GM12891 (cell line): Measurements from ENCODE around the gene ME3.
A peak's percentile ranks its signal among the peaks of the same experiment; 100 is the strongest.
"Not testable (repeated sequence)": the region's sequence is repeated elsewhere in the genome, so short reads cannot be mapped to it uniquely, and the experiment has no call there.

Source experiments
- DNase-seq: peaks from one replicate; pipeline ENCODE4 v3.0.0; 2011; ENCODE audit warnings: low spot score; ENCODE audit not compliant: insufficient read length
- FAIRE-seq: peaks from 2 replicates; lab custom pipeline; 2011; peaks lifted over from hg19 to GRCh38; lab: Jason Lieb, UNC
- PAX5 ChIP-seq: IDR thresholded peaks from 2 replicates; pipeline ENCODE4 v1.6.1; 2011; ENCODE audit warnings: low read length, moderate library complexity, mild to moderate bottlenecking; ENCODE audit not compliant: insufficient read depth, severe bottlenecking
- POLR2A ChIP-seq: IDR thresholded peaks from 2 replicates; pipeline ENCODE4 v1.6.1; 2011; ENCODE audit warnings: low read depth, low read length, control low read depth
- POLR2AphosphoS5 ChIP-seq: IDR thresholded peaks from 2 replicates; pipeline ENCODE4 v1.6.1; 2011; ENCODE audit warnings: low read depth, low read length, control low read depth
- POU2F2 ChIP-seq: IDR thresholded peaks from 2 replicates; pipeline ENCODE4 v1.6.1; 2011; ENCODE audit warnings: low read depth, mild to moderate bottlenecking, control low read depth, low read length, moderate library complexity
- SPI1 ChIP-seq: IDR thresholded peaks from 2 replicates; pipeline ENCODE4 v1.6.1; 2011; ENCODE audit warnings: low read depth, low read length, control low read depth
- TAF1 ChIP-seq: IDR thresholded peaks from 2 replicates; pipeline ENCODE4 v1.6.1; 2011; ENCODE audit warnings: low read depth, low read length, control low read depth

The ME3 gene

DNA sequence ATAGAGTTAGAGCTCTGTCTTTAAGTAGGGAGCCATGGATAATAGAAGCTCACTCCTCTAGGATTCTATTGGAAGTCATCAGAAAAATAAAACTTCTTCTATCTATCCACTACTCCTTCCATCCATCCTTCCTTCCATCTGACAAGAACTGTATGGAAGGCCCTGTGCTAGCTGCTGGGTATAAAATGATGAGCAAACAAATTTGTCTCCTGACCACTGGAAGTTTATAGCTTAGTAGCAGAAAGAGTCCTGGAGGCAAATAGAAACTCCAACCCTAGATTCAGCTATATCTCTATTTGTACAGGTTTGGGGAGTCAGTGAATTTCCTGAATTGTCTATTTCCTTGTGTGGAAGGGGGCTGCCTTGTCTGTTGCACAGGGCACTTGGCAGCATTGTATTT is 136.6 kb downstream of the ME3 start:
- FAIRE-seq: no peak
- TF ChIP-seq PAX5 (no peak), POU2F2 (no peak), SPI1 (no peak), TAF1 (no peak), POLR2AphosphoS5 (no peak), POLR2A (no peak)

DNA sequence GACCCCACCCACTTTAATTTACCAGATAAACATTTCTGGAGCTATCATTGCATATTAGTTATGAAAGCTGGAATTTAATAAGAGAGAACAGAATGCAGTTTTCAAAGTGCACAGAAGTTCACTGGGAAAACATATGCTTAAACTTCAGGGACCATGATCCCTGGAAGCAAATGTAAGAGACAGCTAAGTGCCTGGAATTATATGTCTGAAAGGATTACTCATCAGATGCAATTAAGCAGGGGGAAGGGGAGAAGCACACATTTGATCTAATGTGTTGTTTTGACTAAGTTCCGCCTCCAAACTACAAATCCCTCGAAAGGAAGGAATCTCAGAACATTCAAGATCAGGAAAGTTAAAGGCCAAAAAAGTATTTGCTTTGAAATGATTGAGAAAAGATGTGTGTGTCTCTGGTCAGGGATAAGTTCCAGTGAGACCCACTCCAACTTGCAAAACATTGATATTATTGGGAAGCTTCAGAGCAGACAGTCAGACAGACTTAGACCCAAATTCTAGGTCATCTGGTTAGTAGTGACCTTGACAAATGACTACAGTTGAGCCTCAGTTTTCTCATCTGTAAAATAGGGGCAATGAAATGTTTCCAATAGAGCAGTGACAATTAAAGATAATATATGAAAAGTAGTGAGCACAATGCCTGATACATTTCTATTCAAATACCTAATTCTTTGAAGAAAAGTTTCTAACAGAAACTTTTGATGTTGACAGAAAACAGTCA is 147.6 kb downstream of the ME3 start:
- FAIRE-seq (no peak), DNase-seq (no peak)
- TF ChIP-seq POLR2AphosphoS5: no peak
- TF ChIP-seq POLR2A: no peak
- no peak for TF ChIP-seq PAX5
- TF ChIP-seq POU2F2: no peak
- no peak for TF ChIP-seq SPI1
- TF ChIP-seq TAF1: no peak

More for the DNA sequence above, 136.6 kb downstream of the ME3 start:
- DNase-seq: no peak

DNA sequence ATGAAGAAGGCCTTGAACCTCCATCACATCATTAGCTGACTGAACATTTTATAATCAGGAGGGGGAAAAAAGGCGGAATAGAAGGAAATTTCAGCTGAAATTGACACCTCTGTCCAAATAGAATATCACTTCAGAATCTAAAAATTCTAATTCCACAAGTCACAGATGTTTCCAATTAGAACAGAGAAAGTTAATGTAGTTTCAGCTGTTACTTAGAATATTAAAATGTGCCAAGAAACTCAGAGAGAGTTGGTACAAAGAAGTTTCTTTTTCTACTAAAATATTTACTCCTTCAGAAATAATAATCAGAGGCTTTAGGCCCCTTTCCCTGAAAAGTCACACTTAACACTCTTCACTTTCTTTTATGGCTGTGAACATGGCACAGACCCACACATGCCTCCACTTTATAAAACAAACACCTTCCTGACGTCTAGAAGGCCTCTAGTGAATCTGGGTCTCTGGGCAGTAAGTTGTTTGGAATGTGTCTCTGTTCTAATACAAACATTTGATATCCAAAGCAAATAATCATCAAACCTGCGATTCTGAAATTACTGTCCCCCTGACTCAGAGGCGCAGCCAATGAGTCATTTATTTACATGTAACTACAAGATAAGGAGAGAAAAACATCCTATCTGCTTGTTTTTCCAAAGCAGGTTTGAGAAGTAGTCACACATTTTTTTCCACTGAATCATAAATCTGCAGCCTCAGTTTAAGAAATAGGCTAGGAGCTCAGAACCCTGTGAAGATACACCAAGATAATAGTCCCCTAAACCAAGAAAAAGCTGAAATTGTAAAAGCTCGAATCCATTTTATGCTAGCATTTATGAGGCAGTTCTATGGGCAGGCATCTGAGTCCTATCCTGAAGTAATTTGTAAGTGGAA is 148.4 kb downstream of the ME3 start:
- TF ChIP-seq POU2F2: no peak
- FAIRE-seq: no peak
- DNase-seq: no peak

- not testable (repeated sequence) for FAIRE-seq, DNase-seq
Observed at GRCh38 chr11:86522512-86522911, 149.9 kb downstream of the ME3 start.

GRCh38 chr11:86519064-86519911 is 153.1 kb downstream of the ME3 start:
- DNase-seq (no peak), FAIRE-seq (no peak)

GRCh38 chr11:86518211-86518610 is 154.2 kb downstream of the ME3 start:
- FAIRE-seq (no peak), DNase-seq (no peak)
- no peak for TF ChIP-seq POLR2A
- TF ChIP-seq POLR2AphosphoS5: no peak
- TF ChIP-seq SPI1: no peak
- no peak for TF ChIP-seq TAF1
- no peak for TF ChIP-seq PAX5
- no peak for TF ChIP-seq POU2F2

More at GRCh38 chr11:86519064-86519911, 153.1 kb downstream of the ME3 start:
- TF ChIP-seq SPI1: no peak
- no peak for TF ChIP-seq PAX5
- no peak for TF ChIP-seq TAF1
- TF ChIP-seq POLR2AphosphoS5: no peak
- no peak for TF ChIP-seq POU2F2
- no peak for TF ChIP-seq POLR2A

DNA sequence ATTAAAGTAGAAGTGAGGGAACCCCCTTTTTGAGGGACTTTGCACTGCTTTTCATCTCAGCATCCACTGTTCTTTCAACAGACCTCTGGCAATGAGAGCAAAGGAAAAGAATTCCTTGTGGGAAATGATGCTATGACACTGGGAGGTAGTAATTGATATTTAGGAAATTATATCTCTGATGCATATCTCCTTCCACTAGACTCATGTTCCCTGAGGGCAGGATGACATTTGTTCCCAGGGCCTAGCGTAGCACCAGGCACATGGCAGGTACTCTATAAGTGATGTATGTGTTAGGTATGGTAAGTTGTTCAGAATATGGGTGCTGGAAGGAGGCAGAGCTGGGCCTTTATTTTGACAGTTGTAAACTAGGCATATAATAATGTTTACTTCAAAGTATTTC is 154.9 kb downstream of the ME3 start:
- no peak for TF ChIP-seq POLR2A
- no peak for TF ChIP-seq POU2F2
- no peak for TF ChIP-seq SPI1
- TF ChIP-seq PAX5: no peak
- no peak for TF ChIP-seq POLR2AphosphoS5
- TF ChIP-seq TAF1: no peak
- no peak for FAIRE-seq
- DNase-seq: no peak

DNA sequence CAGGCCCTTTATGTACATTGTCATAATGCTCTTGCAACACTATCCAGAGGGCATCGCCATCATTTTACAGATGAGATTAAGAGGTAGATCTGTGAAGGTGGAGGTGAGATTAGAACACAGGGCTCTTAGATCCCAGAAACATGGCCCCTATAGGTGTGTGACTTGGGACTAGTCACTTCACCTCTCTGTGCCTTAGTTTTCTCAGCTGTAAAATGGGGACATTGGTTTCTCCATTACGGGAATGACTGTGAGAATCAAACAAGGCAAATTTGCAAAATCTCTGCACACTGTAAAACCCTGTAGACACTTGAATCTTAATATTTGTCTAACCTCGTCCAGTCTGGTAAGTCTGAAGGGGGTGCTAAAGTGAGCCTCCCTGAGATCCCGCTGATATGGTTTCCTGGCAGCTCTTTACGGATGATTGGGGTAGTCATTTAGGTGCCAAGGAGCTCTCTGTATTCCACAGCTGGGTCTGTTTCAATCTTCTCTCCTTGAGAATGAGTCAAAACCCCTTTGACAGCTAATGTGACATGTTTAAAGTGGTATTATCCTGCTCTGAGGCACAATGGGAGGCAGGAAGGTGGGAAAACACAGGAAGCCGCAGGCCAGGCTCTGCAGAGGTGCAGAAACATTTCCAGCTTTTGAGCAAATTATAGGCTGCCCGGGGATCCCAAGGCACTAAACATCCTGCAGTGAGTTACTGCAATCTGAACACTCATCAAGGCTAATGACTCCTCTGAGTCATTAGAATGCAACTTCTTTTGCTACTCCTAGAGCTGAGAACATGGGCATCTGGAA is 156.9 kb downstream of the ME3 start:
- DNase-seq: no peak
- TF ChIP-seq POU2F2: no peak
- no peak for TF ChIP-seq POLR2AphosphoS5
- TF ChIP-seq SPI1: no peak
- no peak for TF ChIP-seq POLR2A
- FAIRE-seq: no peak

DNA sequence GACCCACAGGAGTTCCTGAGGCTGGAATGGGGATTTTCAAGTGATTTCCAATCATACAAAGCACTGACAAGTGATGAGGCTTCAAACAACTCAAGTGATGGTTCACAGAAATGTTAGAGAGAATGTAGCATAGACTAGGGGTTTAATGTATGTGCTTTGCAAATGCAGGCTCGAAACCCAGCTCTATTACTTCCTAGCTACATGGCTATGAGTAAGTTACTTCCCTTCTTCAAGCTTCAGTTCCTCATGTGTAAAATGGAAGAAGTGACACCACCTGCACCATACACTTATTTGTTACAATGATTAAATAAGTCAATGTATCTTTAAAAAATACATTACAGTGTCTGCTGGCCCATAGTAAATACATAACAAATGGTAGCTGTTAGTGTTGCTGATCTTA is 158.0 kb downstream of the ME3 start:
- FAIRE-seq (no peak), DNase-seq (no peak)
- no peak for TF ChIP-seq POU2F2
- peak; percentile 70; the same call in 1 of the 2 replicates for TF ChIP-seq SPI1
